T-helper 22 cell (primary cell): ENCODE data around the gene PPP2R5B.
A peak's percentile ranks its signal among the peaks of the same experiment; 100 is the strongest.

Experiments used
- DNase-seq: peaks from one replicate; pipeline ENCODE4 v3.0.0-alpha.2; 2020; ENCODE audit warnings: low read depth

The PPP2R5B gene

DNA sequence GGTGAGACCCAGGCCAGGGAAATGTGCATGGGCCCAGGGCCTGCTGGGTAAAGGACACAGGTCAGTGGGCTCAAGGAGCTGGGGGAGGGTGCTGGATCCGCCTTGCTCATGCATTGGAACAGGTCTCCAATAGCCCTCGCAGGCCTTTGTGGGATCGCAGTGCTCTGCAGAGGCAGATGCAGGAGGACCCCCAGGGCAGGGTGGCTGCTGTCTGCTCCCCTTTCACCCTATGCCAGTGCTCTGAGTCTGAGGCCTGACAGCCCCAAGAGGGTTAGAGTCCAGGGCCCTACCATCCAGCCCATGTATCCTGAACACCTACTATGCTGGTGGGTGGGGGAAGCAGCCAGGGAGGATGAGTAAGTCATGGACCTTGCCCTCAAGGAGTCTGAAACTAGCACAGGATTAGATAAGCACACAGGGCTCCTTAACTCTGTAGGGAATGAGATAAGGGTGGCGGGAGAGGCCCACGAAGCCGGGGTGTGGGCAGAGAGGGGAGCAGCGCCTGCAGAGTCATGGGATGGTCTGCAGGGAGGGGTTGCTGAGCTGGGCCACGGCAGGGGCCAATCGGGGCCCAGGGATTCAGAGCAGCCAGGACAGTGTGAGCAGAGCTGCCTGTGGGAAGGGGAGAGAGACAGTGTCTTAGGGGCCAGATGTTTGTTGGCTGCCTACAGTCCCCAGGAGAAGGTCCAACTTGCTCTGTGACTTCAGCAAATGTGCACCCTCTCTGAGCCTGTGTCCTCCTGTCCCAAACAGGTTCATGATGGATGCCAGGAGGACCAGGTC is 35.6 kb upstream of the PPP2R5B start:
- no peak for DNase-seq

DNA sequence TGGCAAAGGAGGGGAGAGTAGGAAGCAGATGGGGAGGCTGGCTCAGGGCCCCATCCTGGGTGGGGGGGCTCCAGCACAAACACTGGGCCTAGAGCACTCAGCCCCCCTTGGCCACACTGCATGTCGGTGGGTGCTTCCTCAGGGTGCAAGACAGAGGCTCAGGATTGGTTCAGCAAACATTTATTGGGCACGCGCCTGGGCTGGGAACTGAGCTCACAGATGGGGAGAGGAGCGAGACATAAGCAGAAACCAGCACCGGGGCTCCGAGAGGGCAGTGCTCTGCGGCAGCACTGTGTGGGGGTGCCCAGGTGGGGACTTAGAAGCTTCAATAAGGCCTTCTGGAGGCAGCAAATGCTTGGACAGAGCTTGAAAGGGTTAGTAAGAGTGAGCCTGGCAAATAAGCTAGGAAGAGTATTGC is 34.0 kb upstream of the PPP2R5B start:
- no peak for DNase-seq

DNA sequence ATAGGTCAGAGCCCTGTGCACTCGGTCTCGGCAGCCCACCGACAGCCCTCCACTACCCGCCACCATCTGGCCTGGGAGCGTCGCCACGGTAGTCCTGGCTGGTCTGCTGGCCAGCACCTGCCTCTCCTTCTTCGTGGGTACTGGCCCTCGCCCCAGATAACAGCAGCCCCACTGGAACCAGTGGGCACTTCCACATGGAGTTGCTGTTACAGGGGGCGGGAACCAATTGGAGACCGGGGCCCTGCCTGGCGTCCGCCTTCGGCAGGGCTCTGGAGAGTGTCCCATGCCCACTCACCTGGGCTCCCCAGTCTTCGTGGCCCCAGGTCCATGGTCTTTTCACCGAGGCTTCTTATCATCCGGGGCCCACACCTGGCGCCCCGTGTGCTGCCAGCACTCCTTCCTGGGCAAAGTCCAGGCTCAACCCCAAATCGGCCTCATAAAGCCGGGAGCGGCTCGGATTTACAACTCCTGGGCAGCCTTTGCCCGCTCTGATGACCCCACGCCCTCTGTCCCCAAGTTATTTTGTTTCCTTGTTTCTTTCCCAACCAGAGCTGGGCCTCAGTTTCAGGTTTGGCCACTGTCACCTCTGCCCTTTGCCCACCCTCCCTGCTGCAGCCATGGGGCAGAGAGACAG is 33.2 kb upstream of the PPP2R5B start:
- DNase-seq: no peak

DNA sequence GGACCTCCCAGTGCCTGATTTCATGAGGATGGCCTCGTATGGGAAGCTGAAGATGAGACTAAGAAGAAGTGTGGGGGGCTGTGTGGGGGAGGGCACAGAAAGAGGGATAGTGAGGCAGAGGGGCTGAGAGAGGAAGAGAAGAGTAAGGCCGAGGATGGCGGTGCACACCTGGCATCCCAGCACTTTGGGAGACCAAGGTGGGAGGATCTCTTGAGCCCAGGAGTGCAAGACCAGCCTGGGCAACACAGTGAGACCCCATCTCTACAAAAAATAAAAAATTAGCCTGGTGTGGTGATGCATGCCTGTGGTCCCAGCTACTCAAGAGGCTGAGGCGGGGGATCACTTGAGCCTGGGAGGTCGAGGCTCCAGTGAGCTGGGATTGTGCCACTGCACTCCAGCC is 32.6 kb upstream of the PPP2R5B start:
- DNase-seq: no peak

DNA sequence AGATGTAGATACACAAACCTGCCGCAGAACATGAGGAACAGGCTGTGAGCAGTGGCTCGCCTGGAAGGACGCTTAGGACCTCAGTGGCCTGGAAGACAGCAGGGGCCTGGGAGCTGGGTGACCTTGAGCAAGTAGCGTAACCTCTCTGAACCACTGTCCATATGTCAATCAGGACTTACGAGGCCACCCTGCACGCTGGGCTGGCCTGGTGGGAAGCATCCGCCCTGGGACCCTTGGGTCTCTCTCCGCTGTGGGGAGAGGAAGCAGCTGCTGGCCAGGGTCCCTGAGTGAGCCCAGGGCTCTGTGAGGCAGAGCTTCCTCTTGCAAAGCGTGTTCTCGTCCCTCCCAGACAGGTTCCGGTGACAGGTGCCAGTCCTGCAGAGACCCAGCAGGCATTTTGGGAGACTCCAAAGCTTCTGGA is 32.1 kb upstream of the PPP2R5B start:
- DNase-seq: no peak

DNA sequence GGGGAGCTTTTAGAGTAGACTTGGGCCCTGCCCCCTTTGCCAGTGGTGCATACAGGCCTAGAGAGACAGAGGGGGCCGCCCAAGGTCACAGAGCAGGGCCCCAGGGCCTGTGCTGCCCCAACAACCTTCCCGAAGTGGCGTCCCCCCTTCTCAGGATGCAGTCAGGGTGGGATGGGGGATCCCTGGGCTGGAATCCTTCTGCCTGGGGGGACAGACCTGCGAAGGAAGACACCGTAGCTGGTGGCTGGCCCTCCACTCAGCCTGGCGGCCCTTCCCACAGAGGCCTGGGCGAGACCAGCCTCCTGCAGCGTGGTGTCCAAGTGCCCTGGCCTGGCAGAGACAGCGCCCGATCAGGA is 31.7 kb upstream of the PPP2R5B start:
- DNase-seq: no peak

DNA sequence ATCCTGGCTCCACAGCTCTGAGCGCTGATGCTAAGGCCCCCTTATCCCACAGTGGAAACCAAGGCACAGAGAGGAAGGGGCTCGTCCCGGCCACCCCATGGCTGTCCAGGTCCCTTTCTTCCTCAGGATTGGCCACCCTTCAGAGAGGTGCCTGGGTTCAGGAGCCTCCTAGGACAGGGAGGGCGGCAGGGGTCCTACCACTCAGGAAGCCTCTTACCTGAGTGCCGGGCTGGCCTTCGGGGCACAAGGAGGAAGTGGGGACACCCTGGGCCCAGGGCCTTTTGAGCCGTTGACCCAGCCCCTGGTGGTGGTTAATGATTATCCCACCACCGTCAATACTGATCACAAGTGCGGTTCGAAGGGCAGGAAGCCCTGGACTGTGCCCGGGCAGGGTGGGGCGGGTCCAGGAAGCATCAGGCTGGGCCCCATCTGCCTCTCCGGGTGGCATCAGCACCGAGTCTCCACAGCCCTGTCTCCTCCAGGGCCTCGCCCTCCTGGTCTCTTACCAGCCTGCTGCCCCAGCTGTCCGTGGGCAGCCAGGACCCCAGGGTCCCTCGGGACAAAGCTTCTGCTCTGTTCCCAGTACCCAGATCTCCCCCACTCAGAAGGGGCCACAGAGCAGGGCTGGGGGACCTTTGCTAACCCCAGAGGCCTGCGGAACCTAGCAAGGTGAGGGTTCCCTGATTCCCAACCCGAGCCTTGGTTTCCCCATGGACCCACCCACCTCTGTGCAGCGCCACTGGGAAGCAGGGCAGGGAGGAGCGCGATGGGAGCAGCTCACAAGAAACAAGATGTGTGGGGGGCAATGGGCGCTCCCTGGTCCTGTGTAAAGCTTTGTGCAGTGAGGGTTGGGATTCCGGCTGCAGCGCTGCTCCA is 31.1 kb upstream of the PPP2R5B start:
- DNase-seq: no peak

DNA sequence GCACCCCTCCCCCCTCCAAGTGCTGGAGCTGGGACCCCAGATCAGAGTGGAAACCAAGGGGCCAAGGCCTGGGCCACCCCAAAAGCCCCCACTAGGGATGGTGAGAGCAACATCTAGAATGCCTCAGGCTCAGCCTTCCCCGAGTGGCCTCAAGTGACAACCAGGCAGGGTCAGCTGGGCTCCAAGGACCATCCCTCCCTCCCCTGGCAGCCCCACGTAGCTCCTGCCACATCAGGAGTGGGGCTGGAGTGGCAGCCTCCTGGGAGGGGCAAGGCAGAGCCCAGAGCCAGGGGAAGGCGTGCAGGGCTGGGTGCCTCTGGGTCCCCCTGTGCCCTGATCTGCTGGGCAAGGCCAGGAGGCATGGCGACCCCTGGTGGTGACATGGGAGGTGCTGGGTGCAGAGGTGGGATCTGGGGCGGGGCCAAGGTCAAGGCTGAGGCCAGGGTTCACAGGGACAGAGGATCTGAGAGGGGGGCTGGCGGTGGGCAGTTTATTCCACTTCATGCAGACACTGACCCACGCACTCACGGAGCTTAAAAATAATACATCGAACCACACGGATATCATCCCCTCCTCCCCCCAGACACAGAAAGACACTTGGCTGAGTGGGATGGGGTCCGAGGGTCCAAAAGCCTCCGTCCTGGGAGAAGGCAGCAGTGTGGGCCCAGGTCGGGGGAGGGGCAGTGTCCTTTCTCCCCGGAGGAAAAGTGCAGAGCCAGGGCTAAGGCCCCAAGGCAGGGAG is 30.2 kb upstream of the PPP2R5B start:
- peak; percentile 67 for DNase-seq

DNA sequence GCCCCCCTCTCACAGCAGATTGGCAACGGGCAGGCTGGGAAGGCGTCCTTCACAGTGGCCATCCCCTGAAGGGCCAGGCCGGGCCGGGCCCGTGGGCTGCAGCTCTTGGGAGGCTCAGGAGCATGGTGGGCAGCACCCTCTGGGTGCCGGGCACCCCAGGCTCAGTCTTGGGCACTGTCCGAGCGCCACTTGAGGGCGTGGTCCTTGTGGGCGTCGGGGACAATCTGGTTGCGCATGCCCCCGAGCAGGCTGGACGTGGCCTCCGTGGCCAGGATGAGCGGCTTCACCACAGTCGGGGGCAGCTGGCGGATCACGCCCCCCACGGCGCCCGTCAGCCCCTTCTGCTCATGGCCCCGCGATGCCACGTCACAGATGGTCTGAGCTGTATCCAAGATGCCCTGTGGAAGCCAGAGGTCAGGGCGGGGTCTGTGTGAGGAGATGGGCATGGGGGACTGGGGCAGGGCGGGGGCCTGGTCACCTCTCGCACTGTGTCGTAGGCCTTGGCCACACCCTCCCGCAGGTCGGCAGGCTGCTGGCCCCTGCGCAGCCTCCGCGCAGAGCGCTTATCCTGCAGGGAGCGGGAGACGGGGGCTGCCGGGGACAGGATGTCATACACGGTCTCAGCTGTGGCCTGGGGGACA is 29.6 kb upstream of the PPP2R5B start:
- no peak for DNase-seq

DNA sequence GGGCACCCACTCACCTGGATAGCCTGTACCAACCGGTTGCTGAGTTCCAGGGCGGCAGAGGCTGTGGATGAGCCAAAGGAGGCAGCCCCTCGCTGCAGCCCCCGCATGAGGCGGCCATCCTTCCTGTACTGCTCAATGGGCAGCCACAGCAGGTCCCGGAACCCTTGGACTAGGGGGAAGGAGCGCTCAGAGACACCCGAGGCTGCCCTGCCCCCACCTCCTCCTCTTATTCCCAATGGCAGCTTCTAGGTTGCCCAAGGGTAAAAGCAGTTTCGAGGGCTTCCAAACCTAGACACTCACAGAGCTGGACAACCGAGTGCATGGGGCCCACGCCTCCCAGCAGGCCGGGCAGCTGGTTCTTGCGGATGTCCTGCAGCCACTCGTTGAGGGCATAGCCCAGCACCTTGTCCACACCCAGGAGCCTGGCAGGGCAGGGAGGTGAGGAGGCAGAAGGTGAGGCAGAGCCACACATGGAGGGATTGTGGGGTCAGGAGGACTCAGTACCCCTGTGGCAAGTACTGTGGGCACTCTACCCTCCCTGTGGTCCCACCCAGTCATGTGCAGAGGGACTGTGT is 28.0 kb upstream of the PPP2R5B start:
- DNase-seq: no peak

DNA sequence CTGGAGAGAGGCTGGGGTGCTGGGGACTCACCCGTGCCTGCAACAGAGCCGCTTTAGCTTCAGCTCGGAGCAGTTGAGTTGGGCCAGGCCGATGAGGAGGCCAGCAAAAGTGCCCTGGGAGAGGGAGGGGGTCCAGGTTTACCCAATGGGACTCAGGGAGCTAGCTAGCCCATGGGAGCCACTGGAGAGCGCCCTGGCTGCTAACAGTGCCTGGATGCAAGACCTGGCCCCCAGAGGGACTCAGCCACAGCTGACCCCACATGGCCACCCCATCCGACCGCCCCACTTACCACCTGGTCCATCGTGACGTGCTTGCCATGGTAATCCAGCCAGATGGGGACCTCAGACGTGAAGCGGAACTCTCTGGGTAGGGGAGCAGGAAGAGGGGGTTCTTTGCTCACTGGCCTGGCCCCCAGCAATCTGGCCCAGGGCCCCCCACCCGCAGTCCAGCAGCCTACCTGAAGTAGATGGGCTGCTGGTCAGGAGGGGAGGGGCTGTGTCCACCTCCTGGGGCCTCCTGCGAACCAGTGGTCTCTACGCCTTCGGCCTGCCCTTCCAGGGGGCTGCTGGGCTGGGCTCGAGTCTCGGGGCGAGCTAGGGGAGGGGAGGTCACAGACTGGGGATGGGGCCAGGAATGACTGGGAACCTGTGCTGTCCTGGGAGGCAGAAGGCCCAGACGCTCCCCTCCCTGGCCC is 27.0 kb upstream of the PPP2R5B start:
- no peak for DNase-seq

DNA sequence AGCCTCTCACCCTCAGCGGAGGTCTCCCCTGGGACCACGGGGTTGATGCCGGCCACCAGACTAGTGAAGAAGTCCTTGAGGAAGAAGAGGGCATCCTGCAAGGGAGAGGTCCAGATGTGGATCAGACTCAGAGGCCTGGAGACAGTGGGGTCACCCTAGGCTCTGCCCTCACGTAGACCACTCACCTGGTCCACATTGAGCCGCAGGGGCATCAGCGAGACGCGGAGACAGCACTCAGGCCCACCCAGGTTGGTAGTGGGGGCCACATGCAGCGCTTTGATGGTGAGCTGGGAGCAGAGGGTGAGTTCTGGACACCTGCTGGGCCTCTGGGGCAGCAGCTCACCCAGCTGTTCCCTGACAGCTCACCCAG is 26.4 kb upstream of the PPP2R5B start:
- DNase-seq: no peak

DNA sequence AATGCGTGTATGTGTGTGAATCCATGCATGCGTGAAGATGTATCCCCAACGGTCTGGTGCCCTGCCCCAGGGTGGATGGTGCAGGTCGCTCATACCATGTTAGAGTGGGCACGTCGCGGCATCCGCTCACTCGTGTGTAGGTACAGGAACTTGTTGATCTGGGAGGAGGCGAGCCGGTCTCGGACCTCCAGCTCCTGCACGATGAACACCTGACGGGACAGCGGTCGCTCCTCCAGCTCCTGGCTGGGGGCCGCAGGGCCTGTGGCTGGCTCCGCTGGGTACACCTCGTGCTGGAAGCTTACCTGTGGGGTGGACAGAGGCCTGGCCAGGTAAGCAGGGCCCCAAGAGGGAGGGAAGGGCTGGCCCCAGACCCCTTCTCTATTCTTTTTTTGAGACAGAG is 25.9 kb upstream of the PPP2R5B start:
- no peak for DNase-seq

DNA sequence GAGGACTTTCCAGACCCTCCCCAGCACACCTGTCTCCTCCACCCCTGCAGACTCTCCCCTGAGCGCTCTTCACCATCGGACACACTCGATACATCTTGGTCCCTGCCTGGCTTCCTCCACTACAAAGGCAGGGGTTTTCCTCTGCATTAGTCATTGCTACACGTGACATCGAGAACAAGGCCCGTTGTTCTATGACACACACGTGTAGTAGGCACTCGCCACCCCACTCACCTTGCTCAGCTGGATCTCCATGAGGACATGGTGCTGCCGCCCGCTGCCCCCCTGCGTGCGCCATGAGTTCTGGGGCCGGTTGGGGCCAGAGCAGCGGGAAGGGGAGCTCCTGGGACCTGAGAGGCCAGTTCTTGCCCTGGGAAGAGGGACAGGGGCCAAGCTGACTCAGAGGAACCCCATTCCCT is 24.2 kb upstream of the PPP2R5B start:
- DNase-seq: peak; percentile 83

DNA sequence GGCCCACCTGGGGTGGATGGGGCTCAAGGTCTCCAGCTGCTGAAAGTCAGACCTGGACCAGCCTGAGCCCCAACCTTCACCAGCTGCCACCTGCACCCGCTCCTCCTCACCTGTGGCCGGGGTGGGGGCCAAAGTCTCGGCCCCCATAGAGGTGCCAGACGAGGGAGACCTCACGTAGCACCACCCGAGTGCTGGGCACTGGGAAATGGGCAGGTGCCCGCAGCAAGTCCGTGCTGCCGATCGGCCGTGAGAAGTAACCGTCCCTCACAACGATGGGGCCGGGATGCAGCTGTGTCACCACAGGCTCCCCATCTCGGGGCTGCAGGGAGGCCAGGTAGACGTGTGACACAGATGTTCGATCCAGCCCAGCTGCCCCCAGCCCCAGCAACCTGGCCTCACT is 23.7 kb upstream of the PPP2R5B start:
- DNase-seq: no peak

DNA sequence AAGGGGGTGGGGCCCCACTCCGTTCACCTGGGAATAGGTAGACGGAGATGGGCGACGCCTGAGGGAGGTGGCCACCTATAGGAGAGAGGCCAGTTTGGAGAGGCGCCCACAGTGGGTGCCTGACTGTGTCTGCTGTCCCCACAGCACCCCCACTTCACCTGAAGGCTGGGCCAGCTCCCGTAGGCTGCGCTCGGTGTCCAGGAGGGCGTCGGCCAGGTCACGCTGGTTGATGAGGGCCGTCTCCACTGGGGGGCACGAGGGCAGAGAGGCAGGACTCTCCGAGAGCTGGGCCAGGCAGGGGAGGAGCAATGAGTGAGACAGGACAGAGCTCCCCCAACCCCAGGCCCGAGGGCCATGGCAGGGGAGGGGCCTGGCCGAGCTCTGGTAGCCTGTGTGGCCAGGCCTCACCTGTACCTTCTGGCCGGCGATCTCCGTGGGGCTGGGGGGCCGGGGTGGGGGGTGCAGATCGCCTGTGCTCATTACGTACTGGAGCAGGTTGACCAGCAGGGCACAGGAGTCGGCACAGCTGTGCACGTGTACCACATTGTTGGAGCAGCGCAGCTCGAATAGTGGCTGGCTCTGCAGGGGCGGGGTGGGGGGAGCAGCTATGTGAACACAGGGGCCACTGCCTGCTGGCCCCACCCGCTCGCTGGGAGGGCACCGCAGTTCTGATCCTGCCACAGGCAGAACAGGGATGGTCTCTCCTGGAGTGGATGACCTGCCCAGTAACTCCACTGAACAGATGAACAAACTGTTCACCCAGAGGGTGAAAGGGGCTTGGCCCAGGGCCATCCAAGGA is 22.2 kb upstream of the PPP2R5B start:
- no peak for DNase-seq

DNA sequence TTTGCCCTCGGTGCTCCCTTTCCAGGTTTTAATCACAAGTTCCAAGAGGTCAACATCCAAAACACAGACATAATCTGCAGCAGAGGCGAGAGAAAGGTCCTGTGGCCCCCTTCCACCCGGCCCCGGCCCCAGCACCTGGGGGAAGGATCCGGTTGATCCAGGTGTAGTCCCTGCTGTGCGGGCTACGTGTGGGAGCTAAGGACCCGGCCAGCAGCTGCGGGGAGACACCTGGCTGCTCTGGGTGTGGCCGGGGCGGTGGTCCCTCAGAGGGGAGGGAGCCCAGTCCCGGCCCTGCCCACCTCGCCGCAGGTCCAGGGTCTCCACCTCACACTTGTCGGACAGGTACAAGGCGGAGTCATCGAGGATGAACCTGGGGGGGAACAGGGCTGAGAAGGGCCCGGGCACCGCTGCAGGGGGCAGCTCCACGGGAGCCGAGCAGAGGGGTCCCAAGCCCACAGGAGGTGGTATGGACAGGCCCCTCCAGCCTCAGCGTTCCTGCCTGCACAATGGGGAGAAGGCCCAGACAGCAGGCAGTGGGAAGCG is 21.1 kb upstream of the PPP2R5B start:
- no peak for DNase-seq

DNA sequence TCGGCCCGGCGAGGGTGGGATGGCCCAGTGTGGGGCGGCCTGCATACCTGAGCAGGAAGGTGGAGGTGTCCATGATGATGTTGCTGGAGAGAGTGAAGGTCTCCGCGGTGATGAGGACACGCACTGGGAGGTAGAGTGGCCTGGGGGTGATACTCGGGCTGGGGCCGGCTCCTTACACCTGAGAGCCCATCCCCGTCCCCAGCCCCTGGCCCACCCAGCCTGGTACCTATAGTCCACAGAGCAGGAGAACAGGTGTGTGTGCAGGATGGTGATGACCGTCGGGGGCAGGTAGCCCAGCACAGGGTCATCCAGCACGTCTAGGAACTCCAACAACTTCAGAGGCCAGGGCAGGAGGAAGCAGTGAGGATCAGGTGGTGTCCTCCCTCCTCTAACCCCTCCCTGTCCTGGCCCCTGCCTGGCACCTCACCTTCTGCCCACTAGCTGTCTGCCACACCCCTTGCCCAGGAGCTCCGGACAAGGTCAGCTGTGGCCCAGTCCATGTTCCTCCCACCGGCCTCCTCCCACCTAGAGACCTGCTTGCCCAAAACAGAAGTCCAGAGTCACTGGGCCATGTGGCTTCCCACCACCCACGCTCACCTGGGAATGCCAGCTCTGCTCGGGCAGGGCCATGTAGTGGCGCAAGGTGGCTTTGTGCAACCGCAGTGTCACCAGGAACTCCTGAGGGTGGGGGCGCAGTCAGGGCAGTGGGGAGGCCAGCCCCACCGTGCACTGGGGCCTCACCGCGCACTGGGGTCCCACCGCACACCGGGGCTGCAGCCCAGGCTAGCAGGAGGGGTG is 18.8 kb upstream of the PPP2R5B start:
- DNase-seq: no peak

DNA sequence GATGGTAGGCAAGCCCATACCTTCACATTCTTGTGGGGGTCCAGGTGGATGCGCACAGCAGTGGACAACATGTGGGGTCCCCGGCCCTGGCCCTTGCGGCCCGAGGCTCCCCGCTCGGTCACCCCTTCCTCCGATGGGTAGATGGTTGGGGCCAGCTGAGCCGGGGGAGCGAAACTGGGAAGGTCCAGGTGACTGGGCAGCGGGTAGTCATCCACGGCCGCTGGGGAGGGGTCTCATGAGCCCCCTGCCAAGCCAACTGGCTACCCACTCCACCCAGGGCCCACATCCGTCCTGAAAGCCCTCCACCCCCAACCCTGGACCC is 18.2 kb upstream of the PPP2R5B start:
- DNase-seq: no peak
